GM20431 (cell line): ENCODE measurements around the gene ORC3.

Source experiments
- in situ Hi-C: fragments of 300-500 bp; cut with MseI, MboI; formaldehyde crosslinking; loops from one replicate; pipeline ENCODE4 v1.15.0; 2020; ENCODE audit warnings: low sequenced_read_pairs; ENCODE audit not compliant: unreplicated experiment

Gene ORC3

GRCh38 chr6:87714093-87714842, 124.3 kb downstream of the ORC3 start:
- in situ Hi-C loops: no loop called here
